Measurements from ENCODE around the gene SGCE. TPM values are rescaled to one million over a fixed set of nuclear protein-coding genes. Genes with fewer than 3 reads are reported as not detected.

The SGCE gene
- total RNA-seq, 1 donor from 2014 or later, result 84.0 TPM

GRCh38 chr7:94658826-94659225, 2.9 kb upstream of the SGCE start:
- Histone ChIP-seq H3K27ac (peak overlapping the region; percentile 88), H3K4me3 (peak overlapping the region in 1 of 2 donors; percentile 60)
- intact Hi-C loops (cut with DNase I), result no loop called here

GRCh38 chr7:94657771-94658693, 2.1 kb upstream of the SGCE start:
- H3K27ac ChIP-seq, result peak overlapping the region; percentile 88
- no peaks in the 10 kb centered on the region for H3K9me3 ChIP-seq
- peaks cover 18% of the 10 kb centered on the region for H3K4me1 ChIP-seq
- H3K36me3 ChIP-seq, result no peaks in the 10 kb centered on the region
- intact Hi-C loops (cut with DNase I), result no loop called here
- TF ChIP-seq POLR2AphosphoS5 (IDR thresholded peaks at IDR 0.05; ENCODE audit: insufficient read depth in 1 of 2, low read depth in 1 of 2) (peak in 1 of 2 donors; percentile 49), POLR2A (IDR thresholded peaks at IDR 0.05) (no peak)
- no peak for DNase-seq (ENCODE audit: extremely low spot score in 2 of 2)
- no peaks in the 10 kb centered on the region for H3K27me3 ChIP-seq
- H3K4me3 ChIP-seq, result peak overlapping the region; percentile 60 to 61

More at GRCh38 chr7:94658826-94659225, 2.9 kb upstream of the SGCE start:
- Histone ChIP-seq H3K4me1 (peaks cover 18% of the 10 kb centered on the region), H3K27me3 (no peaks in the 10 kb centered on the region), H3K36me3 (no peaks in the 10 kb centered on the region), H3K9me3 (no peaks in the 10 kb centered on the region)
- no peak for DNase-seq (ENCODE audit: extremely low spot score in 2 of 2)
- TF ChIP-seq POLR2AphosphoS5 (IDR thresholded peaks at IDR 0.05; ENCODE audit: insufficient read depth in 1 of 2, low read depth in 1 of 2) (no peak), CTCF (IDR thresholded peaks at IDR 0.05) (no peak), POLR2A (IDR thresholded peaks at IDR 0.05) (no peak)

GRCh38 chr7:94656925-94657731, 1.2 kb upstream of the SGCE start:
- peaks cover 18% of the 10 kb centered on the region for H3K4me1 ChIP-seq
- no peaks in the 10 kb centered on the region for H3K27me3 ChIP-seq
- DNase-seq (ENCODE audit: extremely low spot score in 2 of 2), result no peak
- intact Hi-C loops (cut with DNase I), result no loop called here
- no peaks in the 10 kb centered on the region for H3K36me3 ChIP-seq
- H3K4me3 ChIP-seq, result peak overlapping the region; percentile 60 to 61
- H3K27ac ChIP-seq, result peak overlapping the region; percentile 88
- no peaks in the 10 kb centered on the region for H3K9me3 ChIP-seq
- no peak for TF ChIP-seq POLR2AphosphoS5 (IDR thresholded peaks at IDR 0.05; ENCODE audit: insufficient read depth in 1 of 2, low read depth in 1 of 2)
- TF ChIP-seq CTCF (IDR thresholded peaks at IDR 0.05), result no peak
- TF ChIP-seq POLR2A (IDR thresholded peaks at IDR 0.05), result no peak

- no peak for TF ChIP-seq POLR2AphosphoS5 (IDR thresholded peaks at IDR 0.05; ENCODE audit: insufficient read depth in 1 of 2, low read depth in 1 of 2)
- TF ChIP-seq POLR2A (IDR thresholded peaks at IDR 0.05), result no peak
- no peak for TF ChIP-seq CTCF (IDR thresholded peaks at IDR 0.05)
- H3K27me3 ChIP-seq, result no peaks in the 10 kb centered on the region
- H3K4me1 ChIP-seq, result peaks cover 18% of the 10 kb centered on the region
- H3K9me3 ChIP-seq, result no peaks in the 10 kb centered on the region
- peak overlapping the region; percentile 88 for H3K27ac ChIP-seq
- H3K4me3 ChIP-seq, result peak overlapping the region; percentile 60 to 61
- no peak for DNase-seq (ENCODE audit: extremely low spot score in 2 of 2)
- intact Hi-C loops (cut with DNase I), result no loop called here
- H3K36me3 ChIP-seq, result no peaks in the 10 kb centered on the region
Measured at GRCh38 chr7:94656658-94656924, 658 bp upstream of the SGCE start.

DNA sequence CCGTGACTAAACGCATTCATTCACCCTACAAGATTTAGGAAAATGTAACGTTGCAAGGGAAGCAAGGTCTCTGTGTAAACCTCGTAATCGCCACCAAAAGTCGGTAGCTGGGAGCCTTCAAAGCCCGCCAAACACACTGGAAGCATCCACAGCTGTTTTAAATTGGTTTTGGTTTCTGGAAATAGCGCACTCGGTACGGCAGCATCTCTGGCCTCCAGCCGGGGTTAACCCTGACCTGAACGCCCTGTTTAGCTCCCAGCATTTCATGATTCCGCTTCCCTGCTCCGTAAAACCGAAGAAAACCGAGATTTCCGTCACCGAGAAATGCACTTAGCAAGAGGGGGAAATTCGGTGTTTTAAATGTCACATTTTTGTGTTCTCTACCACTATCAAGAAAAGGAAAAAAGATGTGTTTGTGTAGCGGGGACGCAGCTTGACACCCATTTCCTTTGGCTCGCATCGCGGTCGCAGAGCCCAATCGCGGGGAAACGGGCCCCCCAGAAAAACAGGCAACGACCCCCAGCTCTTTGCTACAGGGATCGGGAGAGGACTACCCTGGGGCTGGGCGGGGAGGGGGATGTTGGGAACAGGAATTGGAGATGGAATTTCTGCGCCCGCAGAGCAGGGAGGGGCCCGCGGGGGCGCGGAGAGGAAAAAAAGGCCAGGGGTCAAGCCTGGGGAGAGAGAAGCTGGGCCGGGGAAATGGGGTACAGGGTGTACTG, 646 bp downstream of the SGCE start:
- TF ChIP-seq CTCF (IDR thresholded peaks at IDR 0.05) (no peak), POLR2A (IDR thresholded peaks at IDR 0.05) (no peak), POLR2AphosphoS5 (IDR thresholded peaks at IDR 0.05; ENCODE audit: insufficient read depth in 1 of 2, low read depth in 1 of 2) (peak in 1 of 2 donors; percentile 42)
- no peak for DNase-seq (ENCODE audit: extremely low spot score in 2 of 2)
- no peaks in the 10 kb centered on the region for H3K27me3 ChIP-seq
- H3K27ac ChIP-seq, result peak overlapping the region; percentile 88
- H3K36me3 ChIP-seq, result no peaks in the 10 kb centered on the region
- peak overlapping the region; percentile 60 to 61 for H3K4me3 ChIP-seq
- H3K9me3 ChIP-seq, result no peaks in the 10 kb centered on the region
- intact Hi-C loops (cut with DNase I), result no loop called here
- peaks cover 18% of the 10 kb centered on the region for H3K4me1 ChIP-seq

Data from vagina (tissue), 2 donors.